Measurements from ENCODE around the gene KCNH4.

GRCh38 chr17:42171831-42172230, 9.1 kb downstream of the KCNH4 start:
- TF ChIP-seq EP300 (IDR thresholded peaks at IDR 0.05) (no peak), CTCF (IDR thresholded peaks at IDR 0.05) (no peak), POLR2A (IDR thresholded peaks at IDR 0.05) (no peak)
